Sigmoid colon (tissue), 7 donors: ENCODE measurements around the gene SUCLA2. TPM values are rescaled to one million over a fixed set of nuclear protein-coding genes. Genes with fewer than 3 reads are reported as not detected.

Source experiments
- DNase-seq: peaks from one replicate; pipeline ENCODE4 v3.0.0-alpha.2; 2019
- H3K27ac ChIP-seq, 4 donors: fragments of 200-600 bp; sonication (generic); one replicate each; pipeline ENCODE4 v1.5.1; 2016 to 2019; ENCODE audit warnings: mild to moderate bottlenecking in 1 of 4
- H3K27me3 ChIP-seq, 3 donors: fragments of 200-600 bp; sonication (generic); one replicate each; pipeline ENCODE4 v1.5.1; 2019; ENCODE audit warnings: mild to moderate bottlenecking in 1 of 3
- H3K36me3 ChIP-seq, 4 donors: fragments of 200-600 bp; sonication (generic); one replicate each; pipeline ENCODE4 v1.5.1; 2016 to 2019
- H3K4me1 ChIP-seq, 4 donors: fragments of 200-600 bp; sonication (generic); one replicate each; pipeline ENCODE4 v1.5.1; 2017 to 2019
- H3K4me3 ChIP-seq, 4 donors: fragments of 200-600 bp; sonication (generic); one replicate each; pipeline ENCODE4 v1.5.1; 2017 to 2019; ENCODE audit warnings: mild to moderate bottlenecking in 2 of 4, moderate library complexity in 1 of 4
- H3K9me3 ChIP-seq, 4 donors: fragments of 200-600 bp in 3 of 4; sonication (generic) in 3 of 4; one replicate each; pipeline versions ENCODE4 v1.5.1 to v1.6.1; 2013 to 2019
- CTCF ChIP-seq, 4 experiments: fragments of 450-650 bp in 3 of 4; fragments of 200-600 bp in 1 of 4; IDR thresholded peaks; one replicate each; pipeline ENCODE4 v1.5.1; 2016 to 2019; ENCODE audit warnings: antibody characterized with exemption in 4 of 4, mild to moderate bottlenecking in 3 of 4, moderate library complexity in 2 of 4
- EP300 ChIP-seq, 4 donors: sonication (generic); formaldehyde crosslinking; IDR thresholded peaks; one replicate each; pipeline ENCODE4 v1.6.1; 2017; ENCODE audit warnings: antibody characterized with exemption in 4 of 4
- POLR2A ChIP-seq, 2 donors: fragments of 450-650 bp; IDR thresholded peaks; one replicate each; pipeline ENCODE4 v1.6.1; 2016; ENCODE audit warnings: antibody characterized with exemption in 2 of 2, mild to moderate bottlenecking in 2 of 2, moderate library complexity in 2 of 2
- POLR2AphosphoS5 ChIP-seq, 4 donors: sonication (generic); formaldehyde crosslinking; IDR thresholded peaks; one replicate each; pipeline ENCODE4 v1.6.1; 2017; ENCODE audit warnings: antibody characterized with exemption in 4 of 4
- WGBS, 2 donors: extraction: QIAGEN DNeasy Blood & Tissue Kit; methylation state at CpG; one replicate each; pipeline ENCODE4 v1.1.7; 2013; 5-methylcytosine and 5-hydroxymethylcytosine counted together
- intact Hi-C: fragments of 100-400 bp; cut with DNase I; formaldehyde crosslinking; loops from one replicate; pipeline ENCODE4 v1.15.1; 2023
- polyA plus RNA-seq, 3 donors: library from polyadenylated mRNA; stranded (reverse); fragments of 200-250 nt; gene quantifications; one replicate each; pipeline ENCODE4 v1.2.3, GENCODE V29; 2013
- total RNA-seq, 4 donors: library from RNA; depleted of rRNA; stranded (reverse); fragments of >200 nt; gene quantifications; one replicate each; pipeline ENCODE4 v1.1.0, GENCODE V29; 2016
- donor health status: healthy with polysubstance abuse.
- donor health status: Bipolar disorder and iron deficiency.
- donor health status: healthy.

The SUCLA2 gene
- total and polyA plus RNA-seq, 7 donors = 34.9 to 102 (median 45.2) TPM

GRCh38 chr13:48040896-48041295 is 39.8 kb upstream of the SUCLA2 start:
- TF ChIP-seq POLR2A (IDR thresholded peaks at IDR 0.05) (no peak), POLR2AphosphoS5 (IDR thresholded peaks at IDR 0.05) (no peak), CTCF (IDR thresholded peaks at IDR 0.05) (no peak), EP300 (IDR thresholded peaks at IDR 0.05) (no peak)
- Histone ChIP-seq H3K4me3 (no peak overlapping the region), H3K9me3 (no peaks in the 10 kb centered on the region), H3K36me3 (peaks cover 0 to 16% (median 5%) of the 10 kb centered on the region in 4 donors), H3K27ac (no peak overlapping the region), H3K4me1 (peaks cover 0 to 14% (median 14%) of the 10 kb centered on the region in 4 donors), H3K27me3 (no peaks in the 10 kb centered on the region)
- DNase-seq = no peak
- 85 to 95% methylated on average over 1 of the region's 1 CpG for WGBS, 2 donors
- intact Hi-C loops = no loop called here

- Histone ChIP-seq H3K4me1 (peaks cover 0 to 14% (median 14%) of the 10 kb centered on the region in 4 donors), H3K27ac (no peak overlapping the region), H3K4me3 (no peak overlapping the region), H3K36me3 (peaks cover 0 to 16% (median 5%) of the 10 kb centered on the region in 4 donors), H3K27me3 (no peaks in the 10 kb centered on the region), H3K9me3 (no peaks in the 10 kb centered on the region)
- no peak for DNase-seq
- no peak for TF ChIP-seq POLR2AphosphoS5 (IDR thresholded peaks at IDR 0.05)
- TF ChIP-seq EP300 (IDR thresholded peaks at IDR 0.05) = no peak
- no peak for TF ChIP-seq CTCF (IDR thresholded peaks at IDR 0.05)
- no peak for TF ChIP-seq POLR2A (IDR thresholded peaks at IDR 0.05)
- intact Hi-C loops = no loop called here
Observed at GRCh38 chr13:48040049-48040448, 39.0 kb upstream of the SUCLA2 start.

GRCh38 chr13:48038761-48039160 is 37.7 kb upstream of the SUCLA2 start:
- no peak for TF ChIP-seq CTCF (IDR thresholded peaks at IDR 0.05)
- Histone ChIP-seq H3K4me1 (peaks cover 0 to 14% (median 14%) of the 10 kb centered on the region in 4 donors), H3K27ac (peak overlapping the region; percentile 91 to 97 (median 96)), H3K4me3 (no peak overlapping the region), H3K9me3 (no peaks in the 10 kb centered on the region), H3K36me3 (peaks cover 0 to 16% (median 5%) of the 10 kb centered on the region in 4 donors), H3K27me3 (no peaks in the 10 kb centered on the region)
- 85 to 89% methylated on average over 1 of the region's 1 CpG for WGBS, 2 donors
- no peak for DNase-seq
- intact Hi-C loops = loop anchor here (5.0 kb wide), 4 partner anchors 36 to 544 kb away; partner anchors contain the start of genes ITM2B, MED4 and SUCLA2

GRCh38 chr13:48037346-48038173 is 36.5 kb upstream of the SUCLA2 start, which contains the start of gene NUDT15:
NUDT15 (plus strand) TSS chr13:48037726; CDS start chr13:48037747, 21 bp downstream.
- Histone ChIP-seq H3K27me3 (no peaks in the 10 kb centered on the region), H3K4me1 (peaks cover 0 to 14% (median 14%) of the 10 kb centered on the region in 4 donors), H3K27ac (peak within 1 kb of the TSS; percentile 91 to 97 (median 96)), H3K36me3 (peaks cover 0 to 16% (median 5%) of the 10 kb centered on the region in 4 donors), H3K4me3 (peak within 1 kb of the TSS; percentile 62 to 78 (median 77)), H3K9me3 (peaks cover 0 to 3% (median 0%) of the 10 kb centered on the region in 4 donors)
- DNase-seq = peak; percentile 96
- intact Hi-C loops = loop anchor here (5.0 kb wide), 4 partner anchors 35 to 545 kb away; partner anchors contain the start of genes ITM2B, MED4 and SUCLA2
- TF ChIP-seq CTCF (IDR thresholded peaks at IDR 0.05) = peak; percentile 88 to 98 (median 98)
- TF ChIP-seq POLR2A (IDR thresholded peaks at IDR 0.05) = peak; percentile 59 to 66
- peak in 3 of 4 donors; percentile 33 to 81 (median 76) for TF ChIP-seq EP300 (IDR thresholded peaks at IDR 0.05)
- peak; percentile 82 to 97 (median 91) for TF ChIP-seq POLR2AphosphoS5 (IDR thresholded peaks at IDR 0.05)
- 0 to 1% methylated on average over 82 of the region's 82 CpGs for WGBS, 2 donors
